Common myeloid progenitor, CD34-positive (primary cell): ENCODE data around the gene VWA2.

Source experiments
- CTCF ChIA-PET: fragments of 350-600 bp; sonication (Branson Sonifier 250); formaldehyde crosslinking; loops from one replicate; lab custom pipeline; 2021; ENCODE audit warnings: antibody characterized with exemption; lab: Charles Lee
- POLR2A ChIA-PET: fragments of 350-600 bp; sonication (Branson Sonifier 250); formaldehyde crosslinking; loops from one replicate; lab custom pipeline; 2021; ENCODE audit warnings: antibody characterized with exemption; lab: Charles Lee
- DNase-seq, 3 donors: peaks; one replicate each; pipeline versions ENCODE4 v3.0.0 to v3.0.0-alpha.2; 2013
- H3K27ac ChIP-seq, 2 experiments: 1 replicate in 1 of 2; 2 replicates in 1 of 2; pipeline ENCODE4 v1.7.0; 2013; ENCODE audit warnings: inconsistent platforms in 2 of 2, low read length in 2 of 2, mild to moderate bottlenecking in 2 of 2, low read depth in 1 of 2, moderate library complexity in 1 of 2; ENCODE audit not compliant: severe bottlenecking in 2 of 2, insufficient read depth in 1 of 2, poor library complexity in 1 of 2
- H3K27me3 ChIP-seq, 5 experiments: replicated peaks in 2 of 5; 1 replicate in 3 of 5; 2 replicates in 2 of 5; pipeline versions ENCODE4 v1.6.1 to v1.7.0; 2013; ENCODE audit warnings: low read length in 4 of 5, mild to moderate bottlenecking in 2 of 5, moderate library complexity in 2 of 5, inconsistent platforms in 1 of 5; ENCODE audit not compliant: insufficient read depth in 5 of 5, control insufficient read depth in 4 of 5
- H3K36me3 ChIP-seq, 4 experiments: 1 replicate in 2 of 4; 2 replicates in 2 of 4; pipeline versions ENCODE4 v1.6.1 to v1.7.0; 2013; ENCODE audit warnings: low read length in 3 of 4, control low read depth in 1 of 4, mild to moderate bottlenecking in 1 of 4; ENCODE audit not compliant: control insufficient read depth in 4 of 4, insufficient read depth in 4 of 4
- H3K4me1 ChIP-seq, 4 experiments: 1 replicate in 3 of 4; 2 replicates in 1 of 4; pipeline versions ENCODE4 v1.6.1 to v1.7.1; 2013; ENCODE audit warnings: low read length in 3 of 4, mild to moderate bottlenecking in 3 of 4, control low read depth in 1 of 4, inconsistent platforms in 1 of 4, moderate library complexity in 1 of 4; ENCODE audit not compliant: control insufficient read depth in 4 of 4, insufficient read depth in 4 of 4; ENCODE audit errors: control extremely low read depth in 1 of 4
- H3K4me3 ChIP-seq, 7 experiments: 1 replicate in 4 of 7; 2 replicates in 3 of 7; pipeline versions ENCODE4 v1.5.1 to v1.7.0; 2013; ENCODE audit warnings: mild to moderate bottlenecking in 7 of 7, low read length in 6 of 7, moderate library complexity in 6 of 7, inconsistent platforms in 2 of 7, low read depth in 2 of 7, control low read depth in 1 of 7; ENCODE audit not compliant: insufficient read depth in 4 of 7, control insufficient read depth in 1 of 7; ENCODE audit errors: extremely low read depth in 1 of 7
- H3K9me3 ChIP-seq, 5 experiments: 1 replicate in 4 of 5; 2 replicates in 1 of 5; pipeline versions ENCODE4 v1.6.1 to v1.7.1; 2013; ENCODE audit warnings: low read length in 4 of 5, mild to moderate bottlenecking in 2 of 5, inconsistent platforms in 1 of 5, low read depth in 1 of 5, moderate library complexity in 1 of 5; ENCODE audit not compliant: control insufficient read depth in 4 of 5, insufficient read depth in 2 of 5; ENCODE audit errors: control extremely low read depth in 1 of 5
- WGBS: methylation state at CpG from one replicate; pipeline ENCODE4 v1.1.5; 2013; ENCODE audit not compliant: insufficient coverage; 5-methylcytosine and 5-hydroxymethylcytosine counted together

VWA2 gene

GRCh38 chr10:114319406-114320248 lies 80.6 kb downstream of the VWA2 start:
- Histone ChIP-seq H3K27me3 (no peaks in the 10 kb centered on the region), H3K4me1 (no peaks in the 10 kb centered on the region), H3K9me3 (no peaks in the 10 kb centered on the region), H3K36me3 (no peaks in the 10 kb centered on the region), H3K4me3 (no peak overlapping the region), H3K27ac (no peak overlapping the region)
- 95% methylated on average over 13 of the region's 18 CpGs for WGBS
- DNase-seq: no peak
- ChIA-PET POLR2A (no interaction called here), CTCF (no interaction called here)

GRCh38 chr10:114320249-114321116 lies 81.4 kb downstream of the VWA2 start:
- DNase-seq: no peak
- ChIA-PET CTCF (no interaction called here), POLR2A (interaction anchor here (0.9 kb wide), 1 partner anchor 16 kb away, joined by 3 read pairs; no protein-coding TSS in a partner anchor)
- no peak overlapping the region for H3K27ac ChIP-seq
- H3K36me3 ChIP-seq: no peaks in the 10 kb centered on the region
- H3K27me3 ChIP-seq: no peaks in the 10 kb centered on the region
- no peaks in the 10 kb centered on the region for H3K4me1 ChIP-seq
- WGBS: 94% methylated on average over 21 of the region's 23 CpGs
- H3K9me3 ChIP-seq: no peaks in the 10 kb centered on the region
- no peak overlapping the region for H3K4me3 ChIP-seq

GRCh38 chr10:114322344-114322743 lies 83.3 kb downstream of the VWA2 start:
- CTCF ChIA-PET: interaction anchor here (1.3 to 2.2 kb wide), 2 partner anchors 12 to 18 kb away, joined by 3 to 9 read pairs; no protein-coding TSS in a partner anchor
- no peak overlapping the region for H3K27ac ChIP-seq
- WGBS: 97% methylated on average over 5 of the region's 5 CpGs

GRCh38 chr10:114323023-114323422 lies 84.0 kb downstream of the VWA2 start:
- POLR2A ChIA-PET: no interaction called here
- DNase-seq: no peak
- Histone ChIP-seq H3K4me1 (no peaks in the 10 kb centered on the region), H3K27ac (no peak overlapping the region), H3K9me3 (no peaks in the 10 kb centered on the region), H3K36me3 (no peaks in the 10 kb centered on the region), H3K4me3 (no peak overlapping the region), H3K27me3 (no peaks in the 10 kb centered on the region)
- 98% methylated on average over 5 of the region's 5 CpGs for WGBS
- CTCF ChIA-PET: interaction anchor here (1.3 to 2.2 kb wide), 2 partner anchors 11 to 19 kb away, joined by 3 to 9 read pairs; no protein-coding TSS in a partner anchor

More at GRCh38 chr10:114322344-114322743, 83.3 kb downstream of the VWA2 start:
- DNase-seq: no peak
- H3K4me1 ChIP-seq: no peaks in the 10 kb centered on the region
- no peaks in the 10 kb centered on the region for H3K27me3 ChIP-seq
- no peaks in the 10 kb centered on the region for H3K9me3 ChIP-seq
- no peaks in the 10 kb centered on the region for H3K36me3 ChIP-seq
- POLR2A ChIA-PET: no interaction called here
- H3K4me3 ChIP-seq: no peak overlapping the region

- ChIA-PET CTCF (interaction anchor here (1.0 kb wide), 1 partner anchor 9 kb away, joined by 3 read pairs; no protein-coding TSS in a partner anchor), POLR2A (no interaction called here)
- peaks cover 4 to 17% (median 11%) of the 10 kb centered on the region in 4 experiments for H3K4me1 ChIP-seq
- WGBS: no CpG with 5 or more reads among the region's 2 CpGs
- H3K36me3 ChIP-seq: no peaks in the 10 kb centered on the region
- no peak overlapping the region for H3K27ac ChIP-seq
- no peak overlapping the region for H3K4me3 ChIP-seq
- no peaks in the 10 kb centered on the region for H3K27me3 ChIP-seq
- no peaks in the 10 kb centered on the region for H3K9me3 ChIP-seq
- DNase-seq: no peak
Observed at GRCh38 chr10:114326795-114327194, 87.7 kb downstream of the VWA2 start.

- DNase-seq: no peak
- H3K36me3 ChIP-seq: no peaks in the 10 kb centered on the region
- POLR2A ChIA-PET: no interaction called here
Observed at GRCh38 chr10:114327537-114328440, 88.7 kb downstream of the VWA2 start.

More at GRCh38 chr10:114327537-114328440, 88.7 kb downstream of the VWA2 start:
- Histone ChIP-seq H3K4me3 (no peak overlapping the region), H3K27me3 (no peaks in the 10 kb centered on the region), H3K27ac (no peak overlapping the region), H3K9me3 (no peaks in the 10 kb centered on the region), H3K4me1 (peaks cover 4 to 27% (median 21%) of the 10 kb centered on the region in 4 experiments)
- WGBS: 98% methylated on average over 12 of the region's 15 CpGs
- CTCF ChIA-PET: interaction anchor here (0.7 to 1.7 kb wide), 3 partner anchors 16 to 41 kb away, joined by 3 to 5 read pairs (median 4); no protein-coding TSS in a partner anchor
